PC-9 (cell line): ENCODE data around the gene UBE2D1. TPM values are rescaled to one million over a fixed set of nuclear protein-coding genes. Genes with fewer than 3 reads are reported as not detected.

Experiments
- Bru-seq: library from RNA; stranded (reverse); fragments of 400-500 nt; gene quantifications from one replicate; lab custom pipeline; 2021; lab: Mats Ljungman, UMichigan
- BruChase-seq, 2 experiments: library from RNA; stranded (reverse); fragments of 400-500 nt; gene quantifications; one replicate each; lab custom pipeline; 2021; lab: Mats Ljungman, UMichigan
- BruUV-seq: library from RNA; stranded (reverse); fragments of 400-500 nt; replicated peaks from 2 replicates; lab custom pipeline; 2021; lab: Mats Ljungman, UMichigan
- CTCF ChIA-PET: fragments of 300-600 bp; sonication (Branson Sonifier 250); formaldehyde crosslinking; loops from one replicate; lab custom pipeline; 2022; ENCODE audit warnings: antibody characterized with exemption; lab: Charles Lee
- POLR2A ChIA-PET: fragments of 300-600 bp; sonication (Branson Sonifier 250); formaldehyde crosslinking; loops from one replicate; lab custom pipeline; 2022; ENCODE audit warnings: antibody characterized with exemption; ENCODE audit not compliant: unreplicated experiment; lab: Charles Lee
- DNase-seq, 2 experiments: peaks; one replicate each; pipeline versions ENCODE4 v3.0.0 to v3.0.0-alpha.2; 2015 to 2022; ENCODE audit warnings: mixed read lengths in 1 of 2
- H2AFZ ChIP-seq: fragments of 200-600 bp; sonication (generic); 2 replicates; pipeline ENCODE4 v1.8.1; 2017; ENCODE audit warnings: antibody characterized with exemption
- H3F3A ChIP-seq: fragments of 200-600 bp; sonication (generic); 2 replicates; pipeline ENCODE4 v1.8.1; 2017; ENCODE audit warnings: antibody characterized with exemption, mild to moderate bottlenecking, low read depth; ENCODE audit not compliant: insufficient read depth
- H3K27ac ChIP-seq: fragments of 200-600 bp; sonication (generic); 2 replicates; pipeline ENCODE4 v1.6.1; 2016; ENCODE audit warnings: mixed run types
- H3K27me3 ChIP-seq: fragments of 200-600 bp; sonication (generic); 2 replicates; pipeline ENCODE4 v1.6.1; 2016; ENCODE audit warnings: low read depth, mixed run types; ENCODE audit not compliant: insufficient read depth
- H3K36me3 ChIP-seq: fragments of 200-600 bp; sonication (generic); 2 replicates; pipeline ENCODE4 v1.6.1; 2016; ENCODE audit warnings: low read depth, mixed run types
- H3K4me1 ChIP-seq: fragments of 200-600 bp; sonication (generic); replicated peaks from 2 replicates; pipeline ENCODE4 v1.6.1; 2016; ENCODE audit warnings: mixed run types; ENCODE audit not compliant: insufficient read depth
- H3K4me2 ChIP-seq: fragments of 200-600 bp; sonication (generic); 2 replicates; pipeline ENCODE4 v1.6.1; 2017; ENCODE audit warnings: mixed run types
- H3K4me3 ChIP-seq: fragments of 200-600 bp; sonication (generic); 2 replicates; pipeline ENCODE4 v1.6.1; 2016; ENCODE audit warnings: mixed run types
- H3K79me2 ChIP-seq: fragments of 200-600 bp; sonication (generic); 2 replicates; pipeline ENCODE4 v1.6.1; 2017; ENCODE audit warnings: low read depth, mixed run types
- H3K9me2 ChIP-seq: fragments of 200-600 bp; sonication (generic); 2 replicates; pipeline ENCODE4 v1.8.1; 2017; ENCODE audit warnings: mild to moderate bottlenecking; ENCODE audit not compliant: insufficient read depth
- H3K9me3 ChIP-seq: fragments of 200-600 bp; sonication (generic); 2 replicates; pipeline ENCODE4 v1.8.1; 2016; ENCODE audit warnings: low read depth; ENCODE audit not compliant: insufficient read depth
- H4K20me1 ChIP-seq: fragments of 200-600 bp; sonication (generic); 2 replicates; pipeline ENCODE4 v1.8.1; 2017; ENCODE audit not compliant: insufficient read depth
- CTCF ChIP-seq: fragments of 200-600 bp; sonication (generic); conservative IDR thresholded peaks from 2 replicates; pipeline ENCODE4 v1.6.1; 2017; ENCODE audit warnings: mixed run types, antibody characterized with exemption, mild to moderate bottlenecking, moderate library complexity
- EZH2 ChIP-seq: fragments of 200-600 bp; sonication (generic); IDR thresholded peaks from 2 replicates; pipeline ENCODE4 v1.8.0; 2017; ENCODE audit warnings: antibody characterized with exemption, low read depth
- intact Hi-C: fragments of 100-400 bp; cut with micrococcal nuclease; formaldehyde crosslinking; loops from one replicate; pipeline ENCODE4 v1.10.0; 2022; ENCODE audit not compliant: unreplicated experiment
- long read RNA-seq: library from polyadenylated mRNA; stranded (forward); transcript quantifications from one replicate; pipeline ENCODE4 v2.0.0, GENCODE V29; 2022
- total RNA-seq: library from RNA; stranded (reverse); gene quantifications from 2 replicates; pipeline ENCODE4 v1.2.3, GENCODE V29; 2021

UBE2D1 gene
- total RNA-seq (16.9 and 24.0 TPM in 2 replicates), Bru-seq, nascent RNA (percentile 88 among the genes with signal in this experiment), BruChase-seq, experiment 1, labeled RNA remaining after a 2-hour chase (percentile 90 among the genes with signal in this experiment), BruChase-seq, experiment 2, labeled RNA remaining after a 6-hour chase (percentile 82 among the genes with signal in this experiment)
- long read RNA-seq, transcript UBE2D1-201 (7 exons, 2,659 nt) = major isoform, 78 of 92 reads
- long read RNA-seq, transcript UBE2D1-204 (6 exons, 2,621 nt) = minor isoform, 8 of 92 reads
- long read RNA-seq, partial matches to known transcripts = 1 of 92 reads
- long read RNA-seq, other reads (novel, unspliced or antisense) = 4 of 92 reads

GRCh38 chr10:58334817-58335305 is at the start of gene UBE2D1:
Gene UBE2D1, plus strand, starts transcription at chr10:58335006. Its CDS starts 196 bp downstream, at chr10:58335202.
- H3K9me2 ChIP-seq = 0 out of 2 replicates have a peak, but pooled peaks cover 3% of the 10 kb centered on the region
- peaks cover 16% of the 10 kb centered on the region for H3F3A ChIP-seq
- TF ChIP-seq EZH2 (no peak), CTCF (no peak; the same call in 1 of the 2 replicates)
- H3K4me1 ChIP-seq = peaks cover 23% of the 10 kb centered on the region
- ChIA-PET CTCF (interaction anchor here (0.6 kb wide), 1 partner anchor 10 kb away, joined by 6 read pairs; no protein-coding TSS in a partner anchor), POLR2A (interaction anchor here (0.6 to 0.7 kb wide), 2 partner anchors 100 to 792 kb away, joined by 3 to 6 read pairs; no protein-coding TSS in a partner anchor)
- peaks cover 27% of the 10 kb centered on the region; the same call in 1 of the 2 replicates for H4K20me1 ChIP-seq
- H3K9me3 ChIP-seq = no peaks in the 10 kb centered on the region
- DNase-seq = peak; percentile 78 to 89
- peaks cover 47% of the 10 kb centered on the region for H3K79me2 ChIP-seq
- peak within 1 kb of the TSS; percentile 66 for H3K4me3 ChIP-seq
- peak within 1 kb of the TSS; percentile 88 for H3K4me2 ChIP-seq
- intact Hi-C loops = loop anchor here (1.0 kb wide), 3 partner anchors 50 to 100 kb away; partner anchors contain the start of gene TFAM
- BruUV-seq = no TSS peak
- H3K27me3 ChIP-seq = no peaks in the 10 kb centered on the region
- H3K27ac ChIP-seq = peak within 1 kb of the TSS; percentile 60
- peaks cover 13% of the 10 kb centered on the region; the same call in 1 of the 2 replicates for H3K36me3 ChIP-seq
- H2AFZ ChIP-seq = peak within 1 kb of the TSS; percentile 89

GRCh38 chr10:58291538-58292174 is 43.1 kb upstream of the UBE2D1 start:
- Histone ChIP-seq H3K4me3 (no peak overlapping the region), H2AFZ (no peak overlapping the region), H4K20me1 (0 out of 2 replicates have a peak, but pooled peaks cover 4% of the 10 kb centered on the region), H3K4me1 (no peaks in the 10 kb centered on the region), H3K79me2 (no peaks in the 10 kb centered on the region), H3K27me3 (no peaks in the 10 kb centered on the region), H3K4me2 (no peak overlapping the region), H3K27ac (no peak overlapping the region), H3K36me3 (peaks cover 3% of the 10 kb centered on the region; the same call in 1 of the 2 replicates), H3K9me3 (no peaks in the 10 kb centered on the region), H3K9me2 (no peaks in the 10 kb centered on the region), H3F3A (peaks cover 10% of the 10 kb centered on the region; the same call in 1 of the 2 replicates)
- DNase-seq = peak; percentile 35 to 42
- BruUV-seq = no TSS peak
- intact Hi-C loops = loop anchor here (1.0 to 10.0 kb wide), 2 partner anchors 114 to 957 kb away; no protein-coding TSS in a partner anchor
- CTCF ChIA-PET = interaction anchor here (0.6 to 2.4 kb wide), 5 partner anchors 23 to 140 kb away, joined by 4 to 23 read pairs (median 5); partner anchors contain the start of gene CISD1
- TF ChIP-seq CTCF (peak; percentile 91), EZH2 (no peak)
- POLR2A ChIA-PET = interaction anchor here (0.6 kb wide), 1 partner anchor 102 kb away, joined by 4 read pairs; no protein-coding TSS in a partner anchor

GRCh38 chr10:58293989-58294388 is 40.8 kb upstream of the UBE2D1 start:
- BruUV-seq = no TSS peak
- intact Hi-C loops = loop anchor here (10.0 kb wide), 1 partner anchor 959 kb away; no protein-coding TSS in a partner anchor

More at GRCh38 chr10:58293989-58294388, 40.8 kb upstream of the UBE2D1 start:
- Histone ChIP-seq H3F3A (peaks cover 10% of the 10 kb centered on the region; the same call in 1 of the 2 replicates), H3K27me3 (no peaks in the 10 kb centered on the region), H3K9me3 (no peaks in the 10 kb centered on the region), H3K4me2 (no peak overlapping the region), H3K4me1 (no peaks in the 10 kb centered on the region), H3K79me2 (no peaks in the 10 kb centered on the region), H3K27ac (no peak overlapping the region), H2AFZ (no peak overlapping the region), H3K4me3 (no peak overlapping the region), H3K36me3 (no peaks in the 10 kb centered on the region), H3K9me2 (no peaks in the 10 kb centered on the region), H4K20me1 (peaks cover 4% of the 10 kb centered on the region; the same call in 1 of the 2 replicates)
- ChIA-PET CTCF (no interaction called here), POLR2A (no interaction called here)
- DNase-seq = no peak
- TF ChIP-seq EZH2 (no peak), CTCF (no peak)
